IgD-negative memory B cell (primary cell): Measurements from ENCODE around the gene NUCB1. TPM values are rescaled to one million over a fixed set of nuclear protein-coding genes. Genes with fewer than 3 reads are reported as not detected.
A peak's percentile ranks its signal among the peaks of the same experiment; 100 is the strongest.

Source experiments
- H3K27ac Mint-ChIP-seq, 3 donors: one replicate each; pipeline ENCODE4 v1.8.0; 2020 to 2022; ENCODE audit warnings: mild to moderate bottlenecking in 3 of 3, mixed read lengths in 3 of 3, moderate library complexity in 1 of 3
- H3K27me3 Mint-ChIP-seq: one replicate; pipeline ENCODE4 v1.8.0; 2021; ENCODE audit warnings: mixed read lengths
- H3K36me3 Mint-ChIP-seq: one replicate; pipeline ENCODE4 v1.8.0; 2020; ENCODE audit warnings: mild to moderate bottlenecking, mixed read lengths
- H3K4me1 Mint-ChIP-seq, 3 donors: one replicate each; pipeline ENCODE4 v1.8.0; 2020 to 2022; ENCODE audit warnings: mixed read lengths in 3 of 3, mild to moderate bottlenecking in 1 of 3
- H3K4me3 Mint-ChIP-seq, 4 donors: one replicate each; pipeline ENCODE4 v1.8.0; 2020 to 2022; ENCODE audit warnings: mild to moderate bottlenecking in 4 of 4, mixed read lengths in 4 of 4, moderate library complexity in 3 of 4
- H3K9me3 Mint-ChIP-seq, 3 donors: one replicate each; pipeline ENCODE4 v1.8.0; 2020 to 2021; ENCODE audit warnings: mixed read lengths in 3 of 3, mild to moderate bottlenecking in 1 of 3
- polyA plus RNA-seq: library from polyadenylated mRNA; unstranded; fragments of 300-500 nt; fragmentation: Illumina TruSeq; gene quantifications from one replicate; pipeline ENCODE4 v1.2.3, GENCODE V29; 2021

NUCB1 gene
- polyA plus RNA-seq, 1 donor from 2014 or later, result 103 TPM

DNA sequence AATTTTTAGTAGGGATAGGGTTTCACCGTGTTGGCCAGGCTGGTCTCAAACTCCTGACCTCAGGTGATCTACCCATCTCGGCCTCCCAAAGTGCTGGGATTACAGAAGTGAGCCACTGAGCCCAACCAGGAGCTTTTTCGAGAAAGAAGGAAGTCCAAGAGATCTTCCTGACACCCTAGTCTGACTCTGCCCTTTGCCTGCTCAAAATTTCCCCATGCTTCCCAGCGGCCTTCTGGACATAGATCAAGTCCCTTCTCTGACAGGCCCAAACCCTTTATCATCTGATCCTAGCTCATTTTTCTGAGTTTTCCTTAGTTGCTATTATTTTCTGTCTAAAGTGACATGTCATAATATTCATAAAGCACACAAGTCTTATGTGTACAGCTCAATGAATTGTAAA is 53.0 kb downstream of the NUCB1 start:
- H3K4me1 Mint-ChIP-seq, result peaks cover 7 to 22% (median 9%) of the 10 kb centered on the region in 3 donors
- peak overlapping the region in 1 of 3 donors; percentile 79 for H3K27ac Mint-ChIP-seq
- H3K4me3 Mint-ChIP-seq, result peak overlapping the region in 1 of 4 donors; percentile 89
- H3K9me3 Mint-ChIP-seq, result peaks cover 0 to 3% (median 2%) of the 10 kb centered on the region in 3 donors
- H3K36me3 Mint-ChIP-seq, result peaks cover 5% of the 10 kb centered on the region
- H3K27me3 Mint-ChIP-seq, result no peaks in the 10 kb centered on the region

DNA sequence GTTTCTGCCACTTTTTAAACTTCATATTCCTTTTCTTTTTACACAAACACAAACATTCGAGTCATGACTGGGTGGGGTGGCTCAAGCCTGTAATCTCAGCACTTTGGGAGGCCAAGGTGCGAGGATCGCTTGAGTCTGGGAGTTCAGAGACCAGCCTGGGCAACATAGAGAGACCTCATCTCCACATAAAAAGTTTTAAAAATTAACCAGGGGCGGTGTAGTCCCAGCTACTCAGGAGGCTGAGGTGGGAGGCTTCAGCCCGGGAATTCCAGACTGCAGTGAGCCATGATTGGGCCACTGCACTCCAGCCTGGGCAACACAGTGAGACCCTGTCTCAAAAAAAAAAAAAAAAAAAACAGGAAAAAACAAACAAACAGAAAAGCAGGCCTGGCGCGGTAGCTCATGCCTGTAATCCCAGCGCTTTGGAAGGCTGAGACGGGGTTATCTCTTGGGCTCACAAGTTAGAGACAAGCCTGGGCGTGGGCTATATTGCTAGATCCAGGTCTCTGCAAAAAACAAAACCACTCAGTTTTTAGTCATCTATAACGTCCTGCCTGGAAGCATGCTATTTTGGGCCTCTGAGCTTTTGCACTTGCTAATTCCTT is 54.0 kb downstream of the NUCB1 start:
- Mint-ChIP-seq H3K4me1 (peaks cover 7 to 22% (median 9%) of the 10 kb centered on the region in 3 donors), H3K36me3 (peaks cover 5% of the 10 kb centered on the region), H3K27me3 (no peaks in the 10 kb centered on the region), H3K27ac (peak overlapping the region; percentile 11 to 97 (median 79)), H3K9me3 (no peaks in the 10 kb centered on the region), H3K4me3 (peak overlapping the region; percentile 89 to 97 (median 91))

DNA sequence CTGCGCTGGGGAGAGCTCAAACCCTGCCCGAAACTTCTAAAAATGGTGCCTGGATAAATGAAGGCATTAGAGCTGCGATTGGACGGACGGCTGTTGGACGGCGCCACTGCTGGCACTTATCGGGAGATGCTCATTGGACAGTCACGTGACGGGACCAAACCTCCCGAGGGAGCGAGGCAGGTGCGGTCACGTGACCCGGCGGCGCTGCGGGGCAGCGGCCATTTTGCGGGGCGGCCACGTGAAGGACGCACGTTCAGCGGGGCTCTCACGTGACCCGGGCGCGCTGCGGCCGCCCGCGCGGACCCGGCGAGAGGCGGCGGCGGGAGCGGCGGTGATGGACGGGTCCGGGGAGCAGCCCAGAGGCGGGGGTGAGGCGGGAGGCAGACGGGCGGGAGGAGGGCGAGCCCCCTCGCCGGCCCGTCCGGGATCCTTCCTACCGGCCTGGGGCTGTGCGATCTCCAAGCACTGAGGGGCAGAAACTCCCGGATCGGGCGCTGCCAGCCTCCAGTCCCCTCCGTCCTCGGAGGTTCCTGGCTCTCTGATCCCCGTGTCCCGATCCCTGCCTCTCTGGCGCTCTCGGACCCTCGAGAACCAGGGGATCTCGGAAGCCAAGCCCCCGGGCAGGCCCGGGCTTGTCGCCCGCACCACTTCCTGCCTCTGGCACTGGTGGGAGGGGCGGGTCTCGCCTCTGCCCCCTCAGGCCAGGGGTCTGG is 54.6 kb downstream of the NUCB1 start, which contains the start of gene BAX:
Gene BAX (plus strand): TSS at position 281 of the 713 bp plus-strand sequence. CDS start 54 bp downstream, at position 335.
- Mint-ChIP-seq H3K36me3 (peaks cover 5% of the 10 kb centered on the region), H3K9me3 (no peaks in the 10 kb centered on the region), H3K27ac (peak within 1 kb of the TSS; percentile 11 to 97 (median 83)), H3K4me3 (peak within 1 kb of the TSS; percentile 89 to 97 (median 91)), H3K27me3 (no peaks in the 10 kb centered on the region), H3K4me1 (peaks cover 7 to 22% (median 9%) of the 10 kb centered on the region in 3 donors)

DNA sequence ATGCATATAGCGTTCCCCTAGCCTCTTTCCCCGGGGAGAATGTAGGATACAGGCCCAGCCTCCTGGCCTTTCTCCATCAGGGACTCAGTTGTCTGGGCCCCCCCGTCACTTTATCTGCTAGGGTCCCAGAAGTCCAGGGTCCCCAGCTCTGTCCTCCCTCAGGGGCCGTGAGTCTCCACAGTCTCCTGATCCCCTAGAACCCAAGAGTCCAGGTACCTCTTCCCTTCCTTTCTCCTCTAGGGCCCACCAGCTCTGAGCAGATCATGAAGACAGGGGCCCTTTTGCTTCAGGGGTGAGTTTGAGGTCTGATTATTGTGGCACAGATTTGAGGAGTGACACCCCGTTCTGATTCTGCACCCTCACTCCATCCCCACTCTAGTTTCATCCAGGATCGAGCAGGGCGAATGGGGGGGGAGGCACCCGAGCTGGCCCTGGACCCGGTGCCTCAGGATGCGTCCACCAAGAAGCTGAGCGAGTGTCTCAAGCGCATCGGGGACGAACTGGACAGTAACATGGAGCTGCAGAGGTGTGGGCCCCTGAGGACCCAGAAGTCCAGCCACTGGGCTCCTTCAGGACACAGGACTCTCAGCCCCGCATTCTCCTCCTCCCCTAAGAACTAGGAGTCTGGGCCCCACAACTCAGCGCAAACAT is 55.3 kb downstream of the NUCB1 start:
- Mint-ChIP-seq H3K36me3 (peaks cover 5% of the 10 kb centered on the region), H3K4me1 (peaks cover 7 to 22% (median 9%) of the 10 kb centered on the region in 3 donors), H3K4me3 (peak overlapping the region; percentile 89 to 94 (median 91)), H3K27ac (peak overlapping the region; percentile 11 to 83 (median 67)), H3K9me3 (no peaks in the 10 kb centered on the region), H3K27me3 (no peaks in the 10 kb centered on the region)

DNA sequence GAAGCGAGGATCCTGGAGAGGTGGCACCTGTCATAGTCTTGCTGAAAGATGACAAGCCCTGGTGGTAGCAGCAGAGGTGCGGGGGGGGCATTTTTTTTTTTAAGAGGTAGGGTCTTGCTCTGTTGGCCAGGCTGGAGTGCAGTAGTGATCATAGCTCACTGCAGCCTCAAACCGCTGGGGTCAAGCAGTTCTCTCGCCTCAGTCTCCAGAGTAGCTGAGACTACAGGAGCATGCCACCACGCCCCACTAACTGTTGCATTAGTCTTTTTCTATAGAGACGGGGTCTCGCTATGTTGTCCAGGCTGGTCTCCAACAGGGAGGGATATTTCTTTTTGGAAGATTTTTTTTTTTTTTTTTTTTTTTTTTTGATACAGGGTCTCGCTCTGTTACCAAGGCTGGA is 57.9 kb downstream of the NUCB1 start:
- H3K4me3 Mint-ChIP-seq, result peak overlapping the region in 2 of 4 donors; percentile 30 to 74
- peaks cover 18 to 26% (median 19%) of the 10 kb centered on the region in 3 donors for H3K4me1 Mint-ChIP-seq
- peaks cover 5% of the 10 kb centered on the region for H3K36me3 Mint-ChIP-seq
- no peaks in the 10 kb centered on the region for H3K27me3 Mint-ChIP-seq
- H3K9me3 Mint-ChIP-seq, result no peaks in the 10 kb centered on the region
- peak overlapping the region in 1 of 3 donors; percentile 19 for H3K27ac Mint-ChIP-seq

DNA sequence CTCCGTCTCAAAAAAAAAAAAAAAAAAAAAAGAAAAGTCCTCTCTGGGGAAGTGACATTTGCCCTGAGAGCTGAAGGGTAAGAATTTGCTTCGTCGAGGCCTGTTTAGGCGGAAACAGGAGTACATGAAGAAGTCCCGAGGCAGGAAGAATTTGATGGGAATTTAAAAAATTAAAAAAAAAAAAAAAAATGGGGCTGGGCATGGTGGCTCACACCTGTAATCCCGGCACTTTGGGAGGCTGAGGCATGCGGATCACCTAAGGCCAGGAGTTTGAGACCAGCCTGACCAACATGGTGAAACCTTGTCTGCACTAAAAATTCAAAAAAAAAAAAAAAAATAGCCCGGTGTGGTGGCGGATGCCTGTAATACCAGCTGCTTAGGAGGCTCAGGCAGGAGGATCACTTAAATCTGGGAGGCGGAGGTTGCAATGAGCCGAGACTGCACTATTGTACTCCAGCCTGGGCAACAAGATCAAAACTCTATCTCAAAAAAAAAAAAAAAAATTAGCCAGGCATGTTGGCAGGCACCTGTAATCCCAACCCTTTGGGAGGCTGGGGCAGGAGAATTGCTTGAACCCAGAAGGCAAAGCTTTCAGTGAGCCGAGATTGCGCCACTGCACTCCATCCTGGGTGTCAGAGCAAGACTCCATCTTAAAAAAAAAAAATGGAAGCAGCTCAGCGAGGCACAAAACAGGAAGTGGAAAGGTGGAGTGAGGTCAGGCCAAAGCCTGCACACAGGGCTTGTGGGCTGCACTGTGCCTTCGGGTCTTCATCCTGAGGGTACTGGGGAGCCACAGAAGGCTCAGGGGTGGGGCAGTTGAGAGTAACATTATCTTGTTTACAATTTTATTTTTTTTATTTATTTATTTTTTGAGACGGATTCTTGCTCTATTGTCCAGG is 59.5 kb downstream of the NUCB1 start:
- Mint-ChIP-seq H3K27ac (no peak overlapping the region), H3K4me3 (peak overlapping the region in 1 of 4 donors; percentile 74)

DNA sequence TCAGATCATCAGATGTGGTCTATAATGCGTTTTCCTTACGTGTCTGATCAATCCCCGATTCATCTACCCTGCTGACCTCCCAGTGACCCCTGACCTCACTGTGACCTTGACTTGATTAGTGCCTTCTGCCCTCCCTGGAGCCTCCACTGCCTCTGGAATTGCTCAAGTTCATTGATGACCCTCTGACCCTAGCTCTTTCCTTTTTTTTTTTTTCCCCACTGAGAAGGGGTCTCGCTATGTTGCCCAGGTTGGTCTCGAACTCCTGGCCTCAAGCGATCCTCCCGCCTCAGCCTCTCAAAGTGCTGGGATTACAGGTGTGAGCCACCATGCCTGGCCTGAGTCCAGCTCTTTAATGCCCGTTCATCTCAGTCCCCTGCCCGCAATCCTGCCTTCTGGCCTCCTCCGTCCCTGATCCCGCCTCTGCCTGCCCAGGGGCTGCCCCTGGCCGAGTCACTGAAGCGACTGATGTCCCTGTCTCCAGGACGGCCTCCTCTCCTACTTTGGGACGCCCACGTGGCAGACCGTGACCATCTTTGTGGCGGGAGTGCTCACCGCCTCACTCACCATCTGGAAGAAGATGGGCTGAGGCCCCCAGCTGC is 61.0 kb downstream of the NUCB1 start:
- H3K27me3 Mint-ChIP-seq, result no peaks in the 10 kb centered on the region
- peaks cover 3% of the 10 kb centered on the region for H3K36me3 Mint-ChIP-seq
- H3K27ac Mint-ChIP-seq, result peak overlapping the region in 1 of 3 donors; percentile 95
- peak overlapping the region in 3 of 4 donors; percentile 41 to 65 (median 50) for H3K4me3 Mint-ChIP-seq
- no peaks in the 10 kb centered on the region for H3K9me3 Mint-ChIP-seq
- H3K4me1 Mint-ChIP-seq, result peaks cover 20 to 36% (median 32%) of the 10 kb centered on the region in 3 donors

More for the DNA sequence above, 59.5 kb downstream of the NUCB1 start:
- Mint-ChIP-seq H3K36me3 (peaks cover 4% of the 10 kb centered on the region), H3K27me3 (no peaks in the 10 kb centered on the region), H3K4me1 (peaks cover 20 to 35% (median 30%) of the 10 kb centered on the region in 3 donors), H3K9me3 (no peaks in the 10 kb centered on the region)

DNA sequence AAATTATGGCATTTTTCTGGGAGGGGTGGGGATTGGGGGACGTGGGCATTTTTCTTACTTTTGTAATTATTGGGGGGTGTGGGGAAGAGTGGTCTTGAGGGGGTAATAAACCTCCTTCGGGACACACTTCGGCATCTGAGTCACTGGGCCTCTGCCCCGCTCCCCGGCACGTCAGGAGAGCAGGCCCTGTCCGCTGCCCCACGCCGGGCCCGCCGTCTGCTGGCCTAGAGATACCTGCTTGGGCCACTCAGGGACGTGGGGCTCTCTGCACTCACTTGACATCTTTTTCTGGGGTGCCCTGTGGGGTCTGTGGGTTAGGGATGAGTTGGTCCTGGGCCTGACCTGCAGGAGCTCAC is 61.5 kb downstream of the NUCB1 start:
- peak overlapping the region; percentile 85 to 96 (median 95) for H3K27ac Mint-ChIP-seq
- H3K4me1 Mint-ChIP-seq, result peaks cover 20 to 39% (median 35%) of the 10 kb centered on the region in 3 donors
- peaks cover 4% of the 10 kb centered on the region for H3K36me3 Mint-ChIP-seq
- H3K27me3 Mint-ChIP-seq, result no peaks in the 10 kb centered on the region
- H3K4me3 Mint-ChIP-seq, result peak overlapping the region in 2 of 4 donors; percentile 77 to 90
- no peaks in the 10 kb centered on the region for H3K9me3 Mint-ChIP-seq

DNA sequence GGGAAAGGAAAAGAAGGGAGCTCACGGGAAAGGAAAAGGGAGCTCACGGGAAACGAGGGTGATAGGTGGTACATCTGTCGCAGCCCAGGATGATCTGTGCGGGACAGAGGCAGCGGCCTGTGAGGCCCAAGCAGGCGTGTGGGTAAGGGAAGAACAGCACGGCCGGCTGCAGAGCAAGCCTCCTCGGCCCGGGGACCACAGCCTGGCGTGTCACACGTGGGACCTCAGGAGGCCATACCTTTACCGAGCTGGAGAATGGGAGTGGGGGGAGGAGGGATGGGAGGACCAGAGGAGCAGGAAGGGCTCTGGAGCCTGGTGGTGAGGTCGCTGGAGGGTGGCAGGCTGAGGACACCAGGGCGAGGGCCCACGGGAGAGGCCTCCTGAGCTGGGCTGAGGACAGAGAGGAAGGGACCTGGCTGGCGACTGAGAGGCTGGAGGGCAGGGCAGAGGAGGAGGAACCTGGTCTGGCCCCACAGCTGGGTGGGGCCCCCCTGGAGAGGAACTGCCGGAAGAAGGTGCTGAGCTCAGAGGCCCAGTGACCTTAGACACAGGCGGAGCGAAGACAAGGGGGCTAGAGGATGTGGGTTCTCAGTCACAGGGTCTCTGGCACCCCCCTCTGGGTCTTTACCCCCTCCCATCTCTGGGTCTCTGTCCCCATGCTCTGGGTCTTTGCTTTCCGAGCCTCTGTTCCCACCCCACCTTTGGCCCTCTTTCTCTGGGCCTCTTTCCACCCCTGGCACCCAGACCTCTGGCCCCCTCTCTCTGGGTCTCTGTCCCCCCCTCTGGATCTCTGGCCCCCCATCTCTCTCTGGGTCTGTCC is 62.1 kb downstream of the NUCB1 start:
- Mint-ChIP-seq H3K9me3 (no peaks in the 10 kb centered on the region), H3K4me3 (peak overlapping the region; percentile 66 to 90 (median 82)), H3K27me3 (no peaks in the 10 kb centered on the region), H3K4me1 (peaks cover 20 to 39% (median 35%) of the 10 kb centered on the region in 3 donors), H3K36me3 (peaks cover 2% of the 10 kb centered on the region), H3K27ac (peak overlapping the region; percentile 85 to 96 (median 95))

DNA sequence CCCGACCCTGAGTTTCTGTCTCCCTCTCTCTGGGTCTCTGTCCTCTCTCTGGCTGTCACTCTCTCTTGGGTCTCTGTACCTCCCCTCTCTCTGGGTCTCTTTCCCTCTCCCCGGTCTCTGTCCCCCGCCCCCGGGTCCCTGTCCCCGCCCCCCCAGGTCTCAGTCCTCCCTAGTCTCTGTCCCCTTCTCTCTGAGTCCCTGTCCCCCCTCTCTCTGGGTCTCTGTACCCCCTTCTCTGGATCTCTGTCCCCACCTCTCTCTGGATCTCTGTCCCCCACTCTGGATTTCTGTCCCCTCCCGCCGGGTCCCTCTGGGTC is 62.7 kb downstream of the NUCB1 start:
- peaks cover 24 to 37% (median 34%) of the 10 kb centered on the region in 3 donors for H3K4me1 Mint-ChIP-seq
- no peaks in the 10 kb centered on the region for H3K27me3 Mint-ChIP-seq
- H3K4me3 Mint-ChIP-seq, result peak overlapping the region in 3 of 4 donors; percentile 77 to 90 (median 87)
- peak overlapping the region; percentile 85 to 99 (median 95) for H3K27ac Mint-ChIP-seq
- peaks cover 2% of the 10 kb centered on the region for H3K36me3 Mint-ChIP-seq
- no peaks in the 10 kb centered on the region for H3K9me3 Mint-ChIP-seq

DNA sequence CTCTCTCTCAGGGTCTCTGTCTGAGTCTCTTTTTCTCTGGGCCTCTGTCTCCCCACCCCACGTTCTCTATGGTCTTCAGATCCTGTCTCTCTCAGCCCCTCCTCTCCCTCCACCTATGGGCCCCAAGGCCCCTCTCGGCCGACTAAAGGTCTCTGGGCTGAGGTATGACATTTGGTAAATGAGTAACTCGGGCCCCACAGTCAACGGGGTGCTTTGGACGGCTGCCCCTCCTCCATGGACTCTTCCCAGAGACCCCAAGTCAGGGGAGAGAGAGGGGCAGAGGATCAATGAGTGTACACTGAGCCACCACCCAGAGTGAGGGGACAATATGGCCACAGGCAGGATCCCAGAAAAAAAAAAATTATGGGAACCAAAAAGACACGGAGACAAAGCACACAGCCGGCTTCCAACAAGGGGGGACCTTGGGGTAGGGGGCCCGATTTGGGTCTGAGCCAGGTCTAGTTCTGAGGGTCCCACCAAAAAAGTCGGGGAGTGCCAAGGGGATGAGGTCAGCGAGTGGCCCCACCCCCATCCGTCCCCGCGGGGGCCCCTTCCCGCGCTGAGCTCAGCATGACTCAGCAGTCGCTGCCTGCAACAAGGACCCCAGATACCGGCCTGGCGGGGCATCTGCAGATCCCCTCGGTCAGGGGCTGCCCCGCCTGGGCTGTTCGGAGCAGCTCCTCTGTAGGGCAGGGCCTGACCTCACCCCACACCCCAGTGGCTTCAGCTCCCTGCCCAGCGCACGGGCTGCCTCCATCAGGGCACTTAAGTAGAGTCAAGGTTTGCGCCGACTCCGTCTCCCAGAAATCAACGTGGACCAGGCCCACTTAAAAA is 63.5 kb downstream of the NUCB1 start:
- peaks cover 29 to 36% (median 36%) of the 10 kb centered on the region in 3 donors for H3K4me1 Mint-ChIP-seq
- H3K9me3 Mint-ChIP-seq, result no peaks in the 10 kb centered on the region
- peaks cover 2% of the 10 kb centered on the region for H3K36me3 Mint-ChIP-seq
- H3K4me3 Mint-ChIP-seq, result peak overlapping the region; percentile 93 to 99 (median 94)
- H3K27me3 Mint-ChIP-seq, result no peaks in the 10 kb centered on the region
- peak overlapping the region; percentile 95 to 99 (median 95) for H3K27ac Mint-ChIP-seq

DNA sequence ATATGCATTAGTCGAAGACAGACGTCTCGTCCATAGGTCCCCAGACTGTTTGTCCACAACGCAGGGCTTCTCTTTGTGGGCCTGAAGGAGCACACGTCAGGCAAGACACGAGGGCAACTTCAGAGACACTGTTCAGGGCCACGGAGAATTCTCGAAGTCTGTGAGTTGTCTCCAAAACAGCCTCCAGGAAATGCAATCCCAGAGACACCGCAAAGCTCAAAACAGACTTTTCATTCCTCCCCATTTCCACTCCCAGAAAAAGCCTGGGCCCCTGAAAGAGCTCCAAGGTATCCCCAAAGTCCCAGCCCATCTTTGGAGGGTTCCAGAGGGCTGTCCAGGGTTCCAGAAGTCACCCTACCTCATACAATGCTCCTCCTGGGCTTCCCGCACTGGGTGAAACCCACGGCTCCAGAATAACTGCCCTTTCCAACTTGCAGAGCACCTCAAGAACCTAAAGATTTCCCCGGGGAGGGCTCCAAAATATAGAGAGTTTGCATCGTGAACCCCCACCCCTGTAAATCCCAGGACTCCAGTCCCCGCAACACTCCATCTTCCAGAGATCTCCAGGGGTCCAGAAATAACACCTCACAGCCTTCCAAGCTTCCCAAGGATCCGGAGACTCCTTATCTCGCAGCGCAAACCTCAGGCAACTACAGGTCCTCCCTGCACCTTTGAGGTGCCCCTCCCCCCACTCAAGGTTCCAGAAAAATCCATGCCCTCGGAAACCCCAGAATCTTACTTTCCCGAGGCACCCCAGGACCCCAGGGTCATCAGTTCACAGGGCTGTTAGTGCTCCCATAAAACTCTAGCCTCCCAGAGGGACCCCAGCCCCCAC is 64.3 kb downstream of the NUCB1 start:
- Mint-ChIP-seq H3K9me3 (no peaks in the 10 kb centered on the region), H3K27ac (peak overlapping the region; percentile 95 to 100 (median 99)), H3K27me3 (no peaks in the 10 kb centered on the region), H3K4me3 (peak overlapping the region; percentile 93 to 99 (median 96)), H3K36me3 (peaks cover 2% of the 10 kb centered on the region), H3K4me1 (peaks cover 29 to 38% (median 36%) of the 10 kb centered on the region in 3 donors)
